Measurements from ENCODE around the gene UGT8. TPM values are rescaled to one million over a fixed set of nuclear protein-coding genes. Genes with fewer than 3 reads are reported as not detected.

Gene UGT8
- total RNA-seq, 2 experiments from 2014 or later: 17.5 to 18.5 TPM

GRCh38 chr4:114636192-114636935, 37.8 kb downstream of the UGT8 start:
- CTCF ChIA-PET (ENCODE audit: unreplicated experiment): no interaction called here
- DNase-seq (ENCODE audit: low spot score): no peak
- H3K79me2 ChIP-seq (ENCODE audit: insufficient read depth, low read depth, low read length): peaks cover 4% of the 10 kb centered on the region; the same call in 1 of the 2 replicates
- H3K9me2 ChIP-seq (ENCODE audit: insufficient read depth, low read length): no peaks in the 10 kb centered on the region; the same call in 1 of the 2 replicates
- no peaks in the 10 kb centered on the region for H3K9me3 ChIP-seq (ENCODE audit: low read length)
- no peak overlapping the region for H3K27ac ChIP-seq (ENCODE audit: low read depth, low read length, poor library complexity, severe bottlenecking)
- no peaks in the 10 kb centered on the region; the same call in 1 of the 2 replicates for H3K36me3 ChIP-seq (ENCODE audit: insufficient read depth, low read length)
- no TSS peak for BruUV-seq (replicated peaks)
- H3K4me2 ChIP-seq (ENCODE audit: low read length): no peak overlapping the region
- intact Hi-C loops (cut with micrococcal nuclease; ENCODE audit: unreplicated experiment): no loop called here
- no peaks in the 10 kb centered on the region for H4K20me1 ChIP-seq (ENCODE audit: insufficient read depth, low read length)
- POLR2A ChIA-PET: interaction anchor here (0.6 to 2.0 kb wide), 3 partner anchors 8 to 961 kb away, joined by 3 to 8 read pairs (median 3); no protein-coding TSS in a partner anchor
- no peak for TF ChIP-seq CTCF (conservative IDR thresholded peaks at IDR 0.05; ENCODE audit: low read length)
- H3K4me1 ChIP-seq (ENCODE audit: insufficient read depth, low read length, poor library complexity, severe bottlenecking): no peaks in the 10 kb centered on the region
- no peak overlapping the region for H2AFZ ChIP-seq (ENCODE audit: low read length)
- H3K4me3 ChIP-seq (ENCODE audit: low read depth, low read length, poor library complexity, severe bottlenecking): no peak overlapping the region

GRCh38 chr4:114642173-114642780, 43.7 kb downstream of the UGT8 start:
- Histone ChIP-seq H4K20me1 (ENCODE audit: insufficient read depth, low read length) (0 out of 2 replicates have a peak, but pooled peaks cover 8% of the 10 kb centered on the region), H3K27ac (ENCODE audit: low read depth, low read length, poor library complexity, severe bottlenecking) (no peak overlapping the region), H2AFZ (ENCODE audit: low read length) (no peak overlapping the region), H3K9me2 (ENCODE audit: insufficient read depth, low read length) (no peaks in the 10 kb centered on the region), H3K9me3 (ENCODE audit: low read length) (no peaks in the 10 kb centered on the region), H3K36me3 (ENCODE audit: insufficient read depth, low read length) (no peaks in the 10 kb centered on the region), H3K4me3 (ENCODE audit: low read depth, low read length, poor library complexity, severe bottlenecking) (no peak overlapping the region), H3K79me2 (ENCODE audit: insufficient read depth, low read depth, low read length) (peaks cover 12% of the 10 kb centered on the region; the same call in 1 of the 2 replicates), H3K4me2 (ENCODE audit: low read length) (no peak overlapping the region), H3K4me1 (ENCODE audit: insufficient read depth, low read length, poor library complexity, severe bottlenecking) (no peaks in the 10 kb centered on the region)
- TF ChIP-seq EZH2phosphoT487 (IDR thresholded peaks at IDR 0.05; ENCODE audit: borderline replicate concordance, low read depth, low read length): no peak
- TF ChIP-seq CTCF (conservative IDR thresholded peaks at IDR 0.05; ENCODE audit: low read length): no peak
- no peak for DNase-seq (ENCODE audit: low spot score)
- ChIA-PET POLR2A (interaction anchor here (0.7 to 2.6 kb wide), 7 partner anchors 8 to 628 kb away, joined by 3 to 10 read pairs (median 4); no protein-coding TSS in a partner anchor), CTCF (ENCODE audit: unreplicated experiment) (no interaction called here)
- no TSS peak for BruUV-seq (replicated peaks)
- intact Hi-C loops (cut with micrococcal nuclease; ENCODE audit: unreplicated experiment): no loop called here

GRCh38 chr4:114649908-114650307, 51.3 kb downstream of the UGT8 start:
- no TSS peak for BruUV-seq (replicated peaks)
- DNase-seq (ENCODE audit: low spot score): no peak
- Histone ChIP-seq H3K4me1 (ENCODE audit: insufficient read depth, low read length, poor library complexity, severe bottlenecking) (no peaks in the 10 kb centered on the region), H3K9me3 (ENCODE audit: low read length) (no peaks in the 10 kb centered on the region), H3K4me2 (ENCODE audit: low read length) (no peak overlapping the region), H3K79me2 (ENCODE audit: insufficient read depth, low read depth, low read length) (no peaks in the 10 kb centered on the region), H3K4me3 (ENCODE audit: low read depth, low read length, poor library complexity, severe bottlenecking) (no peak overlapping the region), H3K27ac (ENCODE audit: low read depth, low read length, poor library complexity, severe bottlenecking) (no peak overlapping the region), H3K9me2 (ENCODE audit: insufficient read depth, low read length) (no peaks in the 10 kb centered on the region), H4K20me1 (ENCODE audit: insufficient read depth, low read length) (no peaks in the 10 kb centered on the region), H2AFZ (ENCODE audit: low read length) (no peak overlapping the region), H3K36me3 (ENCODE audit: insufficient read depth, low read length) (no peaks in the 10 kb centered on the region)
- TF ChIP-seq EZH2phosphoT487 (IDR thresholded peaks at IDR 0.05; ENCODE audit: borderline replicate concordance, low read depth, low read length): no peak
- no peak for TF ChIP-seq CTCF (conservative IDR thresholded peaks at IDR 0.05; ENCODE audit: low read length)
- ChIA-PET CTCF (ENCODE audit: unreplicated experiment) (no interaction called here), POLR2A (interaction anchor here (1.8 kb wide), 1 partner anchor 8 kb away, joined by 8 read pairs; no protein-coding TSS in a partner anchor)
- intact Hi-C loops (cut with micrococcal nuclease; ENCODE audit: unreplicated experiment): no loop called here
